Thyroid gland (tissue), 4 donors: Measurements from ENCODE around the gene TMEM74B.

Experiments used
- CTCF ChIP-seq, 6 experiments: fragments of 200-600 bp in 3 of 6; fragments of 450-650 bp in 3 of 6; sonication (generic) in 3 of 6; IDR thresholded peaks; one replicate each; pipeline ENCODE4 v1.5.1; 2016 to 2019; ENCODE audit warnings: antibody characterized with exemption in 6 of 6, mild to moderate bottlenecking in 2 of 6, inconsistent platforms in 1 of 6, moderate library complexity in 1 of 6
- POLR2A ChIP-seq, 2 donors: fragments of 450-650 bp; IDR thresholded peaks; one replicate each; pipeline ENCODE4 v1.6.1; 2017; ENCODE audit warnings: antibody characterized with exemption in 2 of 2, mild to moderate bottlenecking in 2 of 2, moderate library complexity in 1 of 2

- no peak for TF ChIP-seq CTCF (IDR thresholded peaks at IDR 0.05)
- no peak for TF ChIP-seq POLR2A (IDR thresholded peaks at IDR 0.05)
Measured at GRCh38 chr20:1165941-1166340, 18.8 kb downstream of the TMEM74B start.
